Mucosa of gallbladder (tissue), 1 donor: ENCODE data around the gene FOXL2. TPM values are rescaled to one million over a fixed set of nuclear protein-coding genes. Genes with fewer than 3 reads are reported as not detected.
A peak's percentile ranks its signal among the peaks of the same experiment; 100 is the strongest.
"Not testable (repeated sequence)": the region's sequence is repeated elsewhere in the genome, so short reads cannot be mapped to it uniquely, and the experiment has no call there.

Experiments
- DNase-seq: peaks from one replicate; pipeline ENCODE4 v3.0.0-alpha.2; 2020; ENCODE audit warnings: low spot score
- total RNA-seq: library from RNA; stranded (reverse); gene quantifications from one replicate; pipeline ENCODE4 v1.2.1, GENCODE V29; 2021
- donor health status: DM: no; HTN: no; CAD: no.

The FOXL2 gene
- total RNA-seq, 1 donor from 2014 or later, result 0.14 TPM

- DNase-seq, result no peak
Measured at GRCh38 chr3:138933068-138933668, 13.8 kb downstream of the FOXL2 start.

- DNase-seq, result no peak
Measured at GRCh38 chr3:138928727-138929372, 18.1 kb downstream of the FOXL2 start.

GRCh38 chr3:138923531-138923994 is 23.4 kb downstream of the FOXL2 start:
- DNase-seq, result peak; percentile 85

GRCh38 chr3:138922400-138922799 is 24.5 kb downstream of the FOXL2 start:
- not testable (repeated sequence) for DNase-seq

- DNase-seq, result no peak
Measured at GRCh38 chr3:138921316-138922292, 25.3 kb downstream of the FOXL2 start.

GRCh38 chr3:138919325-138919724 is 27.6 kb downstream of the FOXL2 start:
- DNase-seq, result no peak

GRCh38 chr3:138916824-138917223 is 30.1 kb downstream of the FOXL2 start:
- peak; percentile 58 for DNase-seq

- peak; percentile 91 for DNase-seq
Measured at GRCh38 chr3:138915503-138916498, 31.1 kb downstream of the FOXL2 start.

- no peak for DNase-seq
Measured at GRCh38 chr3:138914870-138915502, 32.0 kb downstream of the FOXL2 start.

- DNase-seq, result no peak
Measured at GRCh38 chr3:138913766-138914165, 33.2 kb downstream of the FOXL2 start.

GRCh38 chr3:138912237-138912636 is 34.7 kb downstream of the FOXL2 start:
- DNase-seq, result no peak

- no peak for DNase-seq
Measured at GRCh38 chr3:138911621-138912020, 35.3 kb downstream of the FOXL2 start.

GRCh38 chr3:138909904-138910303 is 37.0 kb downstream of the FOXL2 start:
- DNase-seq, result no peak

- DNase-seq, result no peak
Measured at GRCh38 chr3:138908846-138909245, 38.1 kb downstream of the FOXL2 start.

GRCh38 chr3:138907539-138907938 is 39.4 kb downstream of the FOXL2 start:
- no peak for DNase-seq

GRCh38 chr3:138902171-138902570 is 44.8 kb downstream of the FOXL2 start:
- DNase-seq, result no peak

GRCh38 chr3:138901567-138901966 is 45.4 kb downstream of the FOXL2 start:
- DNase-seq, result no peak

- no peak for DNase-seq
Measured at GRCh38 chr3:138899351-138899991, 47.5 kb downstream of the FOXL2 start.

- no peak for DNase-seq
Measured at GRCh38 chr3:138898708-138899107, 48.2 kb downstream of the FOXL2 start.

GRCh38 chr3:138898301-138898700 is 48.6 kb downstream of the FOXL2 start:
- no peak for DNase-seq
